T-helper 22 cell (primary cell): ENCODE data around the gene STRA6.
"Not testable (repeated sequence)": the region's sequence is repeated elsewhere in the genome, so short reads cannot be mapped to it uniquely, and the experiment has no call there.

Experiments
- DNase-seq: peaks from one replicate; pipeline ENCODE4 v3.0.0-alpha.2; 2020; ENCODE audit warnings: low read depth

Gene STRA6

DNA sequence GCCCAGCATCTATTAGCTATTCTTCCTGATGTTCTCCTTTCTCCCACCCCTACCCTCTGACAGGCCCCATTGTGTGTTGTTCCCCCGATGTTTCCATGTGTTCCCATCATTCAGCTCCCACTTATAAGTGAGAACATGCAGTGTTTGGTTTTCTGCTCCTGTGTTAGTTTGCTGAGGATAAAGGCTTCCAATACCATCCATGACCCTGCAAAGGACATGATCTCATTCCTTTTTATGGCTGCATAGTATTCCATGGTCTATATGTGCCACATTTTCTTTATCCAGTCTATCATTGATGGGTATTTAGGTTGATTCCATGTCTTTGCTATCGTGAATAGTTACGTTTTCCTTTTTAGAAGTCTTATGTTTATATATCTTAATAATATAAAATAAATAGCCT is 42.2 kb downstream of the STRA6 start:
- DNase-seq, result not testable (repeated sequence)

DNA sequence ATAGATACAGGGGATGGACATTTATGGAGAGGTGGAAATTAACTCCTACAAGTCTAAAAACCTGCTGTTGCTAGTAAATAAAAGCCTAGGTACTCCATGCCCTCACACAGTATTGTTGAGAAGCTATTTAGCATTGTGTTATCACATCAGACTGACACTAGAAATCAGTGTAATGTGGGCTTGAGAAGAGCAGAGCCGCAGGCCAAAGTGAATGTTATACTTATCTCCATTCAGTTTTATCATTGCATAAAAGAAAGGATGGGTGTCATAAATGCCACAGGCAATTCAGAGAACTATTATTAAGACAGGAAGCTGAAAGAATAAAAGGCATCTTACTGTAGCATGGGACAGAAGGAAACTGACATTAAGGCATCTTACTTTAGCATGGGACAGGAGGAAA is 42.8 kb downstream of the STRA6 start:
- DNase-seq, result no peak

DNA sequence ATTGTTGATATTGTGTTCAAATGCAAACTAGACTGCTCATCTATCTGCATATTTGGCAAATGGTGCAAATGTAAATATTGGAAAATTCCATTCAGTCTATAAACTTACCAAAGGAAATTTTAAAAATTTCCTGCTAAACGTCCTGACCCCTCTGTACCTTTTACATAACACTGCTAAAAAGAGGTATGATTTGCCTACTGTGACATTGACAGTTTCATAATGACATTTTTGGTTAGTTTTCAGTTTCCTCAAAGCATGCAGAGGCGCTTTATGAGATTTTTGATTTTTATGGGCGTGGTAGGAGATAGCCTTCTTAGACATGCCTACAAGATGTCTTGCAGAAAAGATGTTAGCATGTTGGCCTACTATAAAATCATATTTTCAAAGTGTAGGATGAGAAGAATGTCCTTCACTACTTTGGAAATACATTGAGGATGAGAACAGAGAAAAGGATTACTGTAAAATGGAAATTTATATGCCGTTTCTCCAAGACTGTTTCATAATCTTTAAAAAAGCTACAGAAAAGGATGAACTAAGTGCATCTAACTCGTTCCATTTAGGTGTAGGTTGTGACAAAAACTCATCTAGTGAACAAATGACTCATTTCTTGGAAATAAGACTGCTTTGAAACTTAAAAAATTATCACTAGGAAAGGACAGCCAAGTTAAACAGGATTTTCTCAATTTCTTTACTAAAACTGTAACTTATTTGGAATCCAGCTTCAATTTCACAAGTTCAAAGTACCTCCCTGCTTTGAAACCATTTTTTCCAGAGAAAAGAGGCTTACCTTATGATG is 43.5 kb downstream of the STRA6 start:
- no peak for DNase-seq

DNA sequence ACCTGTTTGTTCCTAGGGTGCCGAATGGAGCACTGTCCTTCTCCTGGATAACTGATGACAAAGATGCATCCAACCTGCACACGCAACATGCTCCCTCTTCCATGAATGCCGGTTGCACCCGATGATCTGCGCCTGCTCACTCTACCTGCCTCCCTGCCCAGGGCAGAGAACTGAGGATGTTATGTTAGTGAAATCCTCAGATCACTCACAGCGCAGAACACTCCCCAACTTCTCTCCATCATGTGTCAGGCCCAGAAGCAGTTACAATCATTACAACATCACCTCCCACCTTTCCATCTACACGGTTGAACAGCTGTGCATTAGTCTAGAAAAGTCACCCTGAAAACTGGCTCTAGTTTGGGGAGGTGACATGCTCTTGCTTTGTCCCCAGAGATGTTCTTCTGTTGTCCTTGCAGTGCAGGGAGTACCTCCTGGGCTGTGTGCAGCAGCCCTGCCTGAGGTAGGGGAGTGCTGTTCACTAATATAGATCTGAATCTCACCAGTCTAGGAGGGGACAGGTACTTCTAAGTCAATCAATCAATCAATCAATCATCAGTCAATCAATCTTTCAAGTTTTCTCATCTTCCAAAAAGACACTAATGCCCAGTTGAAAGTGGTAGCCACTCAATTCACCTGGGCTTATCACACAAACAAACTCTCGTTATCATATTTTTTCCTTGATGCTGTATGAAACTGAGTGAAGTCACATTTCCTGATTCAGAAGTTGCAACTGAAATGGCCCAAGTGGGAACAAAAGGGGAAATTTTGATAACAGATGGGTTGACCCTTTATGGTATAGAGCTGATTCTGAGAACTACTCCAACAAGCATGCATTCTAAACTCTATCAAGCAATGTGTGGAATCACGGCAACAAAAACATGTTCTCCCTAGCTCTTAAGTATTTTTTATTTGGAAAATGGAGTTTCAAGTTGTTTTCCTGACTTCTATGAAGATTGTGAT is 44.4 kb downstream of the STRA6 start:
- DNase-seq, result no peak

DNA sequence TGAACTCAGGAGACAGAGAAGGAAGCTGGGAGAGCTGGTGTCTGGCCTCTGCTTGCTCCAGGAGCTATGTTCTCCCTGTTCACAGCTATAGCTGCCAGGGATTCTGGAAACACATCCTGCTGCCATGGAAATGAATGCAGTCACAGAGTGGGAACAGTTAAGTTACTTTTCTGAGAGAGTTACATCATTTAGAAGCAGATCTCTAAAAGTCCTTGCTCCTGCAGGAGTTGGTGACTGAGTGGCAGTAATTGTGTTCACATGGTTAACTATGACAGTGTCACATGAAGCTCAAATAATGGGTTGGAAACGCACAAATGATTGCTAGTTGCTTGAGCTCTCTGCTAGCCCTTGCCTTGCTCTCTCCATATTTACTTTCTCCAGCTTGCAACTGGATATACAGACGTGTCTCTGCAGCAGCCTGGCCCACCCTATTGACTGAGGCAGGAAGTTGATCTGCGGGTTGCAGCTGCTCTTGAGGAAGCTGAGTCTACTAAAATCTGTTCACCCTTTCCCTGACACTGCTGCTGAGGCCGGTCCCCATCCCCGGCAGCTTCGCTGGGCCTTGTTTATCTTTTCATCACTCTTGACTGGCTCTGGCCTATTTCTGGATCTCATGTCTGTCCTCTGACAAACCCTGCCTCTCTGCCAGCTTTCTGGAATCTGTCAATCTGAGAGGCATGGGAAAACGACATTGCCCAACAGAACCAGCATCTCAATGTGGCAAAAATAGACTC is 45.7 kb downstream of the STRA6 start:
- DNase-seq, result no peak

DNA sequence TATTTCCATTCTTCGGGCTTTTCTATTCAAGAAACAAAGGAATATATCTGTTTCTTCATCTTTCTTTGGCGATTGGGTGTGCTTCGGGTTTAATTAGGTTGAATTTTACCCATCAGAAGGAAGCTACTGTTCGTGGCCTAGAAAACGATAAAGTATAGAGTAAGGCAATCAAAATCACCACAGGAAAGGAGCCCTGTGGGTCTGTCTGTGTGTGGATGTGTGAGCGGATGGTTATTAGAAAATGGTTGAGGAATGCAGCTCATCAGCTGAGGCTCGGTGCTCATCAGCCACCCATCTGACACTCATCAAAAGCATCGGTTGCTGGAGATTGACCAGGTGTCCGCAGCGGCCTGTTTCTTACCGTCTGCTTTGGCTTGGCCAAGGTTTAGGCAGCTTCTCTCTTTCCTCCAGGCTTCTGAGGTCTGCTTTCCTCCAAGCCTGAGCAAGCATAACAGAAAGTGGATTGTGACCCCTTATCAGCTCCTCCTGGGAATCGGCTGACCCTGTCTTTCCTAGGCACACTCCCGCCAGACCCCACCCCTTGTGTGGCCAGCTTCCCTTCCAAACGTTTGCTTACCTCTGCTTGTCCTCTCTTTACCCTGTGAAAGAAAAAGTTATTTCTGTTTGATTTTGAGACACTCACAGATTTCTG is 46.7 kb downstream of the STRA6 start:
- DNase-seq, result no peak

DNA sequence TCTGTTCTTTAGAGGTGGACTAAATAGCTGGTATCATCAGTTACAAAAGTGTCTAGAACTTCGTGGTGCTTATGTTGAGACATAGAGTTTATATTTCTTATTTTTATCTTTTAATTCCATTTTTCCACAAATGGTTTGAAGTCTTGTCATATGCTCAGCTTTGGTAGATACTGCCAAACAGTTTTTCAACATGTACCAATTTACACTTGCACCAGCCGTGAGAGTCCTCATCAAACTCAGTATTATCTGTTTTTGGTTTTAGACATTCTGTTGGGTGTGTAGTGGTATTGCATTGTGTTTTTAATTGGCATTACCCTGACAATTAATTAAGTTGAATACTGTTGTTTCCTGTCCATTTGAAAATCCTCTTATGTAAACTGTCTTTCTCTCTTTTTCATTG is 55.5 kb downstream of the STRA6 start:
- no peak for DNase-seq

DNA sequence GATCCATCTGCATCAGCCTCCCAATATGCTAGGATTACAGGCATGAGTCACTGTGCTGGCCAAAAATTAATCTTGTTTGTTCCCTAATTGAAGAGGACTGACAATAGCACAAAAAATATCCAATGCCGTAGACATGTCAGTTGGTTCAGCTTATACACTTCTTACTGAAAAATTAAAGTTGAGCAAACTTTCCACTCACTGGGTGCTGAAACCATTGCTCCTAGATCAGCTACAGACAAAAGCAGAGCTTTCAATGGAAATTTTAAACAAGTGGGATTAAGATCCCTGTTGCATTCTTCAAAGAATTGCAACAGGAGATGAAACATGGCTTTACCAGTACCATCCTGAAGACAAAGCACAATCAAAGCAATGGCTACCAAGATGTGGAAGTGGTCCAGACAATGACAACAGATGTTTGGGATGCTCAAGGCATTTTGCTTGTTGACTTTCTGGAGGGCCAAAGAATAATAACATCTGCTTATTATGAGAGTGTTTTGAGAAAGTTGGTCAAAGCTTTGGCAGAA is 56.2 kb downstream of the STRA6 start:
- DNase-seq, result no peak

DNA sequence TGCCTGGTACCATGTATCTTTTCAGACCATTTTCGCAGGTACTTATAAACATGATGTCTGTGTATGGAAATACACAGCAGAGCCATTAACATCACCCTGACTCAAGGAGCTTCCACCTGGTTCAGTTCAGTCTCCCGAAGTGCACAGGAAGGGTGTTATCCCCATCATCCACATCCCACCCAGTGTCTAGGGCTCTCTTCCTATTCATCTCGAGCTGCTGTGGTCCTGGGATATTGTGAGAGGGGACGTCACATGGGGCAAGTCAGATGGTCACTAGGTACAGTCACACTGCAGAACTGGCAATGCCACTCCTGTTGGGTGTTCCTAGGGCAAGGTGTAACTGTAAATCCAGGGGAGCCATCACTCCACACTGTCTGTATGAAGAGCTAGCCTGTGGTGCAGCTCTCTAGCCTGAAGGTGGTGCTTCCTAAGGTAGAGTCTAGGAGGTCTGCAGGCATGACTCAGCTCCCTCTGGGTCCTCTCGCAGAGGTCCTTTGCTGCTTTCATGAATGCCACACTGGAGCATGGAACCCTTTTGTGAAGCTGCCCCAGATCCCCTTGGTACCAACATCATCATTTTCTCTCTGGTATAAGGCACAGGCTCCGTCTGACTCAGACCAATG is 58.3 kb downstream of the STRA6 start:
- DNase-seq, result no peak

DNA sequence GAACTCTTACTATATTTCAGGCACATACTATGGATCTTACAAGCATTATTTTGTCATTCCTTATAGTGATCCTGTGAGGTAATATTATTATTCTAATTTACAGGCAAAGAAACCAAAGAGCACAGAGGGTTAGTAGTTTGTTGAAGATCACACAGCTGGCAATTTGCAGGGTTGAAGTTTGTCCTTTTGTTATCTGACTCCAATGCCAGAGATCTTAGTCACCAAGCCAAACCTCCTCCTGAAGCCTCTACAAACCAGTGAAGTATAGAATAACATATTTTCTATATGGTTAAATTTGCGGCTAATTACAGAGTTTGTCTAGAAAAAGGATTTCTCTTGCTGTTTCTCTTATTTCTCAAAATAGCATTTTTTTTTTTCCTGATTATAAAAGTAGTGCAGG is 61.0 kb downstream of the STRA6 start:
- no peak for DNase-seq

DNA sequence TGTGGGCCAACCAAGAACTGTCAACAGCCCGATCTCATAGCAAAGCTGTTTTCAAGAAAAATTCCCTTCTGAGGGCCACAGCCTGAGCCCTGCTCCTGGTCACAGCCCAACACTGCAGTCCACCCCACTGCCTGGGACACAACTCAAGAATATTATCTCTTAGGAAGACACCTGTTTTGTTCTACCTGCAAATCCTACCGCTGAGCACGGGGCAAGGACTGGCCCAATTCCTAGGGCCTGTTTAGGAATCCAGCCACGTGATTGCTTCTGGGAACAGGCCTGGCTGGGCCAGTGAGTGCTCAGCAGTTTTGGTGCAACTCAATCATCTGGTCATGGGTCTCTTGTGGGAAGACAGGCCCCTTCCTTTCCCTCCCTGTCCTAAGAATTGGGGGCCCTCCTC is 63.9 kb downstream of the STRA6 start:
- no peak for DNase-seq

DNA sequence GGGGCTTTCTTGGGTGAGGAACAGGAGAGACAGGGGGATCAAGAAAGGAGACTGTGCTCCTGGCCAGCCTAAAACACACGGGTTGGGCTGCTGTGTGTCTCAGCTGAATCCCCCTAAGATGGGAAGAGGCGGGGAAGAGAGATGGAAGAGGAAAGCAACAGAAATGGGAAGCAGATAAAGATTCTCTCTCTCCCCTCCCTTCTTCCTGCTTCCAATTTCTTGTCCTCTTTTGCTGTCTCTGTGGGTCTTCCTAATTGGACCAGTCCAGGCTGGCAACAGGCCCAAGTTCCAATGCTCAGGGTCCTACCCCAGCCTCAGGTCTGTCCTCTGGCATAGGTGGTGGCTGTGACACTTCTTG is 65.1 kb downstream of the STRA6 start:
- DNase-seq, result no peak

DNA sequence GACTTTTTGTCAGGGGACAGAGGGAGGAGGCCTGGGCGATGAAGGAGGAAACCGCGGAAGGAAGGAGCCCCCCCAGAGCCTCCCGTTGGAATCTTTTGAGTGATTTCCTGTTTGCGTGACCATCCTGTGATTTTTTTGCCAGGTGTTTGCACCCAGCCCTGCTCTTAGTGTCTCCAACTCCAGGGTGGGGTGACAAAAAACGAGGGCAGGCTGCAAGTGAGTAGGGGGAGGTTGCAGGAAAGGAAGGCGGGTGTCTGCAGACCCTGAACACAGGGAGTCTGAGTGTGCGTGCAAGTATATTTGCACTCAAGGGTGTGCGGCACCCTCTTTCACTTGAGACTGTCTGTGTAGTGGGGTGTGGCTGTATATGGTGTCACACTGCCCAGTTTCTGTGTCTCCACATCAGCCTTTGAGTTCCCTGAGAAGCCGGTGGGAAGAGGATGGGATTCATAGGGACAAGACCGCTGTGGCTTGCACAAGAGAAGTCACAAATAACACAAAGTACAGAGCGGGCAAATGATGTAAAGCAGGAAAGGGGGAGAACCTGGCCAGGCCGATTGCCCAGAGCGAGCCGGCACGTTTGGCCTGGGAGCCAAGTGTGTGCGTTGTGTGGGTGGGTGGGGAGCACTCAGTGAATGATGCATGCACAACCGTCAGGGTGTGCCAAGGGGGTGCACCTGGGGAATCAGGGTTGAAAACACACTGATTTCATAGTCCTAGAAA is 65.6 kb downstream of the STRA6 start:
- no peak for DNase-seq

DNA sequence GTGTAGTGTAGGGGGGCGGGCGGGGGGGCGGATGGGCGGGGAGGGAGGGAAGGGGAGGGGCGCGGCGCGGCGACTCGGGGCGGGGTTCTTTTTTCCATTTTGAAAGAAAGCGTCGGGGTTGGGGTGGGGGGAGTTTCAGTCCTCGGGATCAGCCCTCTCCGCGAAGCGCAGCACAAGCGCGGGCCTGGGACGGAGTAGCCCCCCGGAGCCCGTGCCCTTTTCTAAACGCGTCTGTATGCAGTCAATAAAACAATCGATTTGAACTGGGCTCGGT is 66.1 kb downstream of the STRA6 start:
- no peak for DNase-seq

DNA sequence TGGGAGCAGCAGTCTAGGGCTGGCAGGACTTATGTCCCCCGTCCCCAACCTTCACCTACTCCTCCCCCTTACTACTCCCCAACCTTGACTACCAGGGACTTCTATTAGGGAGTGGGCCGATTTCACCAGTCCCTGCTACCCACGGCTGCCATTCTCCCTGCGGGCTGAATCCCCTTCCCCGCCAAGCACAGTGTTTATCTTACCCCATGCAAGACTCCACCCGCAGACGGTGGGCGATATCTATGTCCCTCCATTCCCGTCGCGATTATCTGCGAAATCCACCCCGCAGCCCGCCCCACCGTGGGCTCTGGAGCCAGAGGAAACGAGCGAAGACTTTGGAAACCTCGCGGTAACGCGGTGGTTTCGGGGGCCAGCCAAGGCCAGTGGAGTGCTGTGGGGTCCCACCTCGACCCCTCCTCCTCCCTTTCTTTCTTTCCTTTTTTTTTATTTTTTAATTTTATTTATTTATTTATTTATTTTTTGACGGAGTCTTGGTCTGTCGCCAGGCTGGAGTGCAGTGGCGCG is 67.5 kb downstream of the STRA6 start:
- no peak for DNase-seq

DNA sequence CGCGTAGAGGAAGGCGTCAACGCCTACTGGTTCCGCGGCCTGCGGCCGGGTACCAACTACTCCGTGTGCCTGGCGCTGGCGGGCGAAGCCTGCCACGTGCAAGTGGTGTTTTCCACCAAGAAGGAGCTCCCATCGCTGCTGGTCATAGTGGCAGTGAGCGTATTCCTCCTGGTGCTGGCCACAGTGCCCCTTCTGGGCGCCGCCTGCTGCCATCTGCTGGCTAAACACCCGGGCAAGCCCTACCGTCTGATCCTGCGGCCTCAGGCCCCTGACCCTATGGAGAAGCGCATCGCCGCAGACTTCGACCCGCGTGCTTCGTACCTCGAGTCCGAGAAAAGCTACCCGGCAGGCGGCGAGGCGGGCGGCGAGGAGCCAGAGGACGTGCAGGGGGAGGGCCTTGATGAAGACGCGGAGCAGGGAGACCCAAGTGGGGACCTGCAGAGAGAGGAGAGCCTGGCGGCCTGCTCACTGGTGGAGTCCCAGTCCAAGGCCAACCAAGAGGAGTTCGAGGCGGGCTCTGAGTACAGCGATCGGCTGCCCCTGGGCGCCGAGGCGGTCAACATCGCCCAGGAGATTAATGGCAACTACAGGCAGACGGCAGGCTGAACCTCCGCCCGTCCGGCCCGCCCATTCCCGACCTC is 68.1 kb downstream of the STRA6 start:
- DNase-seq, result no peak

DNA sequence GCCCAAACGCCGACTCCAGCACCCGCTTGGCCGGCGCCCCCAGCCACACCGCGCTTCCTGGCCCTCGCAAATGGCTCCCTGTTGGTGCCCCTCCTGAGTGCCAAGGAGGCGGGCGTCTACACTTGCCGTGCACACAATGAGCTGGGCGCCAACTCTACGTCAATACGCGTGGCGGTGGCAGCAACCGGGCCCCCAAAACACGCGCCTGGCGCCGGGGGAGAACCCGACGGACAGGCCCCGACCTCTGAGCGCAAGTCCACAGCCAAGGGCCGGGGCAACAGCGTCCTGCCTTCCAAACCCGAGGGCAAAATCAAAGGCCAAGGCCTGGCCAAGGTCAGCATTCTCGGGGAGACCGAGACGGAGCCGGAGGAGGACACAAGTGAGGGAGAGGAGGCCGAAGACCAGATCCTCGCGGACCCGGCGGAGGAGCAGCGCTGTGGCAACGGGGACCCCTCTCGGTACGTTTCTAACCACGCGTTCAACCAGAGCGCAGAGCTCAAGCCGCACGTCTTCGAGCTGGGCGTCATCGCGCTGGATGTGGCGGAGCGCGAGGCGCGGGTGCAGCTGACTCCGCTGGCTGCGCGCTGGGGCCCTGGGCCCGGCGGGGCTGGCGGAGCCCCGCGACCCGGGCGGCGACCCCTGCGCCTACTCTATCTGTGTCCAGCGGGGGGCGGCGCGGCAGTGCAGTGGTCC is 68.7 kb downstream of the STRA6 start:
- DNase-seq, result no peak

DNA sequence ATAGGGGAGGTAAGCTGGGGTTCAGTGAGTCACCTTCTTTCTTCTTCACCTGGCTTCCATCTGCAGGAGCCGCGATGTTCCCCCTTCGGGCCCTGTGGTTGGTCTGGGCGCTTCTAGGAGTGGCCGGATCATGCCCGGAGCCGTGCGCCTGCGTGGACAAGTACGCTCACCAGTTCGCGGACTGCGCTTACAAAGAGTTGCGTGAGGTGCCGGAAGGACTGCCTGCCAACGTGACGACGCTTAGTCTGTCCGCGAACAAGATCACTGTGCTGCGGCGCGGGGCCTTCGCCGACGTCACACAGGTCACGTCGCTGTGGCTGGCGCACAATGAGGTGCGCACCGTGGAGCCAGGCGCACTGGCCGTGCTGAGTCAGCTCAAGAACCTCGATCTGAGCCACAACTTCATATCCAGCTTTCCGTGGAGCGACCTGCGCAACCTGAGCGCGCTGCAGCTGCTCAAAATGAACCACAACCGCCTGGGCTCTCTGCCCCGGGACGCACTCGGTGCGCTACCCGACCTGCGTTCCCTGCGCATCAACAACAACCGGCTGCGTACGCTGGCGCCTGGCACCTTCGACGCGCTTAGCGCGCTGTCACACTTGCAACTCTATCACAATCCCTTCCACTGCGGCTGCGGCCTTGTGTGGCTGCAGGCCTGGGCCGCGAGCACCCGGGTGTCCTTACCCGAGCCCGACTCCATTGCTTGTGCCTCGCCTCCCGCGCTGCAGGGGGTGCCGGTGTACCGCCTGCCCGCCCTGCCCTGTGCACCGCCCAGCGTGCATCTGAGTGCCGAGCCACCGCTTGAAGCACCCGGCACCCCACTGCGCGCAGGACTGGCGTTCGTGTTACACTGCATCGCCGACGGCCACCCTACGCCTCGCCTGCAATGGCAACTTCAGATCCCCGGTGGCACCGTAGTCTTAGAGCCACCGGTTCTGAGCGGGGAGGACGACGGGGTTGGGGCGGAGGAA is 69.6 kb downstream of the STRA6 start:
- no peak for DNase-seq
